Stimulated activated CD4-positive, alpha-beta T cell treated with anti-CD3 and anti-CD28 coated beads, Interleukin-4, amount 100 ng/mL, for 24 hours (primary cell): ENCODE data around the gene FA2H.
"Not testable (repeated sequence)": the region's sequence is repeated elsewhere in the genome, so short reads cannot be mapped to it uniquely, and the experiment has no call there.

ENCODE experiments used
- DNase-seq: peaks from one replicate; pipeline ENCODE4 v3.0.0-alpha.2; 2020

FA2H gene

DNA sequence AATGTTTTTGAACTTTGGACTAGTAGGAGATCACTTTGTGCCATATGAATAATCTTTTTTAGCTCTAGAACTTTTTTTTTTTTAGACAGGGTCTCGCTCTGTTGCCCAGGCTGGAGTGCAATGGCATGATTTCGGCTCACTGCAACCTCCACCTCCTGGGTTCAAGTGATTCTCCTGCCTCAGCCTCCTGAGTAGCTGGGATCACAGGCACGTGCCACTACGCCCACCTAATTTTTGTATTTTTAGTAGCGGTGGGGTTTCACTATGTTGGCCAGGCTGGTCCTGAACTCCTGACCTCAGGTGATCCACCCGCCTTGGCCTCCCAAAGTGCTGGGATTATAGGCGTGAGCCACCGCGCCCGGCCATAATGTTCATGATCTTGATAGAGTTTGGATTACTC, 105.7 kb downstream of the FA2H start:
- DNase-seq: not testable (repeated sequence)

DNA sequence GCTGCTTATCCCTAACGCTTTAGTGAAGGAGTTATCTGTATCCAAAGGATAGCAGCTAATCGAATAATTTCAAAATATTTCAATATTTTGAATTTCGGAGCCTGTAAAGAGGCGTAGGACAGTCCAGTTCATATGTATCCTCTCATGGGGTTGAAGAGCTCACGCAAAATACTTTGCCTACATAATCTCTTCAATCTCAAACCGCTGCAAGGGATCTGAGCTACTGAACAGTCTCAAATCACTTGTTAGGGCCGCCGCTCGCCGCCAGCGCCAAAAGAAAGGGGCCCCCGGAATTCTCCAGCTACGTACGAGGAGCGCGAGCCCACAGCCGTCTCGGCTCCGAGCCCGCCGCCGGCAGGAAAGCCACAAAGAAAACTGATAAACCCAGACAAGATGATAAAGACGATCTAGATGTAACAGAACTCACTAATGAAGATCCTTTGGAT, 107.3 kb downstream of the FA2H start:
- peak; percentile 27 for DNase-seq

DNA sequence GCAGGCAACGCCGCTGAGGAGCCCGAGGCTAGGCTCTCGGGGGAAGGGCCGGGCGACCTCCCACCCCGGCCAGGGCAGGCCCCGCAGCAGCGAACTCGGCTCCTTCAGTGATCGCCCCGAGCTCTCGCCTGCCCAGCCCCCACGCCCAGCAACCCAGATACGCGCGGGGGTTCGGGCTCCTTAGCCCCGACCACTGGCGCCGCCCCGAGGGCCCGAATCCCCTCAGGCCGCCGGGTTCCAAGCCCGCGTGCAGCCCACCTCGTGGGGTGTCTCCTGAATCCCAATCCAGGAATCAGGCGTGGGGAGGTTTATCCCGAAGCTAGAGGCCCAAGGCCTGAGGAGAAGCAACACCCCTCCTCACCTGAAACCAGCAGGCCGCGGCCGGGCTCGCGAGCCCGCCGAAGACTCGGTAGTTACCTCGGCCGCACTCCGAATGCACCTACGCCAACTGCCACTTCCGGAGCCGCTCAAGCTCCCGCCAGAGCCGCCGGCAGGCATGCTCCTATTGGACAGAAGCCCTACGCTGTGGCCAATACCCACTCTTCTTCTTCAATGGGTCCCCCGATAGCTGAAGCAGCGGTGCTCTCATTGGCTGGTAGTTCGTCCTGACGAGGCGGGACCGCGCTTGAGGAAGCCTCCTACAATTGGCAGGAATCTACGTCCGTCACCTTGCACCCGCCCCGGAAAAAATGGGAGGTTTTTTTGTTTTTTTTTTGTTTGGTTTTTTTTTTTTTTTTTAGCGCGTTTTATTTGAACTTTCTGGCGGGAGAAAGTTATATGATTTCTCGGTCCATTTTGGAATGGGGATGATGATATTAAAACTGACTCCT, 108.0 kb downstream of the FA2H start, which contains the start of gene RFWD3:
RFWD3 (minus strand) TSS at position 453 of the 830 bp plus-strand sequence. CDS start 5,428 bp downstream, outside the sequence.
- DNase-seq: peak; percentile 98

DNA sequence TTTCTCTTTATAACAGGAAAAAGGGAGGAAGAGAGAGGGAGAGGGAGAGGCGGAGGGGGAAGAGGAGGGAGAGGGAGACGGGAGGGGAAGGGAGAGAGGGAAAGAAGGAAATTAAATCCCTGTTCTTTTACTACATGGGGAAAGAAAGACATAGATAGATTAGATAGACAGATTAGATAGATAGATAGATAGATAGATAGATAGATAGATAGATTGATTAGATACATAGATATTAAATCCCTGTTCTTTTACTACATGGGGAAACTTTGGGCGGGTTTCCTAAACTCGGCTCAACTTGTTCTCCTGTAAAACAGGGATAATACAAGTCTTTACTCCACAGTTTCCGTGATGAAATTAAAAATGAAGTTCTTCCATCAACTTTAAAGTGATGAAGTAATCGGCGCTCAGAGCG, 108.6 kb downstream of the FA2H start:
- no peak for DNase-seq
